GM19025 (cell line): ENCODE results near the gene XPO4.
"Not testable (repeated sequence)": the region's sequence is repeated elsewhere in the genome, so short reads cannot be mapped to it uniquely, and the experiment has no call there.

Experiments used
- ATAC-seq: cut with Tn5 transposase; IDR thresholded peaks from one replicate; pipeline ENCODE4 v1.9.1; 2021; ENCODE audit warnings: mild to moderate bottlenecking, low read depth, moderate library complexity; ENCODE audit not compliant: unreplicated experiment

Gene XPO4

DNA sequence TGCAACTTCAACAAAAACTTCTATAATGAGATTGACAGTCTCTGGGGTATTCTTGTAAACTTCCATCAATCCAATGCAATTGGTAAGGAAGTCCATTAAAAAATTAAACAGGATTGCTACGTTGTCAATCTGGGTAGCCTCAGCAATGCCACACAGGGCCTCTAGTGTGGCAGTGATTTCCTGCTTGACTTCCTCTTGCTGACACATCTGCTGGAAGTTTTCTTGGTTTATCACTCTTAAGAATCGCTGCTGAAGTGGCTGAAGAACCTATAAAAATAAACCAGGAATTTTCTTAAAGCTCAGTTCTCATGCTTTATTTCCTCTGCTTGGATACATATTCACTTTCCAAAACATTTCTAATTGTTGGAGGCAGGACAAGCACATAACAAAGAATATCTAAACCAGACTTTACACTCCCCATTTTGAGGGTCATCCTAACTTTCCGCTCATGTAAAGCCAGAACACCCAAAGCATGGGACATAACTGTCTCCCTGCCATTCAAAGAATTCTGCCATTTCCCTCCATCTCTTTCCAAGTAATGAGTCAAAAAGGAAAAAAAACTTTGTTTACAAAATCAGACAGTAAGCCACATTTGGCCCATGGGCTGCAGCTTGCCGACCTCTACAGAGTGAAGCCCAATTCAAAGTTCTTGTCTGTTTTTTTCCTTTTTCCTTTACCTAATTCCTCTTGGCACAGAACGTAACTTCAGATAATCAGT is 105.6 kb downstream of the XPO4 start:
- ATAC-seq, result no peak

DNA sequence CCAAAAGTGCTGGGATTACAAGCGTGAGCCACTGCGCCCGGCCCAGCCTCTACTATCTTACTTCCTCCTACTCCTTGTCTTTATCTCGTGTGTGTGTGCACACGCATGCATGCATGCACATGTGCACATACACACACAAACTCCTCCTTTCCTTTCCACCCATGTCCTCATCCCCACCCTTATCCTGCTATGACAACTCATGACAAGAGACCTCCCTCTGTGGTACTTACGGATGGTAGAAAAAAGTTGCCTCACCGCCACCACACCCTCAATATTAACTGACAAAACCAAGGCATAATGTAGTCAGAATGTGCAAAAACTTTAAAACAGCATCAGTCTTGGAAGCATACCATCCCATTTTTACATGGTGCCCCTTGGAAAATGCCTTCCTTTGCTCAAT is 112.9 kb downstream of the XPO4 start:
- ATAC-seq, result no peak

DNA sequence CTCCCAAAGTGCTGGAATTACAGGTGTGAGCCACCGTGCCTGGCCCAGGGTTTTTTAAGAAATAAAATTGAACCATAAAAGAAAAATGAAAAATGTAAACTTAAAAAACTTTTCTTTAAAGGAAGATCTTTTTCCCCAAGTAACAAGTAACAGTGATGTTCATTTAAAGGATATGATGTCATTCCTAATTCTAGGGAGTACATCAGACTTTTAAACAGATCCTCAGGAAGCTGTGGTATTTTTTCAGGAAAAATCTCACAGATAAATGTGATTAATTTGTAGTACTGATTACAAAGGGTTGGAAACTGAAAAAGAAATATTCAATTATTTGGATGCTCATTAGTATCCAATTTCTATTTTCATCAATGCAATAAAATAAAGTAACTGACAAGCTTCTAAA is 114.2 kb downstream of the XPO4 start:
- no peak for ATAC-seq

- no peak for ATAC-seq
Observed at GRCh38 chr13:20787180-20787579, 115.4 kb downstream of the XPO4 start.

DNA sequence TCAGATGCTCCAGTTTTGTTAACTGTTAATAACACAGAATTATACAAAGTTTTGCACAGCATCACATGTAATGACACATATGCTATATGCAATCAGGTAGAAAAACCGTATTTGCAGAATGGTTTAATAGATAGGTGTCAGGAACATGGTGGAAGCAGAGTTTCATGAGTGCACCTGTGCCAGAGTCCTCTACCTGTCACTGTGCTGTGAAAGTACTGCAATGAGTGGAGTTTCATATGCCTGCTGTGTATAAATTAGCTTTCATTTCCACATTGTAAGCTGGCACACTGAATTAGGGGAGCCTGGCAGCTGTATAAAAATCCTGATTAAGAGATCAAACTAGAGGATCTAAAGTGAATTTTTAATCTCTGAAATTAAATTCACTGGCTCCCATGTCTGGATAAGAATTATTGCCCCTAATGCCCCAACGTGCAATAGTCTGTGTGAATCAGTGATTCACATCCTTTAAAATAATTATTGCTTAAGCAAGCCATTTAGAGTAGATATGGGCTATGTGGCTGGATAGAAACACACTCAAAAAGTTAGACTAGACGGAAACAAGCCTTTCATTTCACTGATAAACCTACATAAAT is 120.3 kb downstream of the XPO4 start:
- ATAC-seq, result peak; percentile 49

DNA sequence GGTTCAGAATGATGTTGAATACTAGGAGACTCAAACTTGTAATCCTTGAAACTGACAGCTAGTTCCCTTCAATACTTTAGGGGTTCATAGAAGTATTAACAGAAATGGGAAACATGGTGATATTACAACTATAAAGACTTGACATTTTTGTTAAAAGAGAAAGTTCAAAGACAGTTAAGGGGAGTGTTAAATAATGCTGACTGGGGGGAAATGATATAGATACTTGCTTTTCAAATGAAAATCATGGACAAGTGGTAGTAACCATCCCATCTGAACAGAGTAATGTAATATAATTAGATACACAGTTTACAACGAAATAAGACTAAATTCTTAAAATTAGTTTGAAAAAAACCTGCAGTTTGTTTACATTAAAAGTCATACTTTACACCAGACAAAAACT is 122.2 kb downstream of the XPO4 start:
- no peak for ATAC-seq

GRCh38 chr13:20779405-20779804 is 123.1 kb downstream of the XPO4 start:
- no peak for ATAC-seq

DNA sequence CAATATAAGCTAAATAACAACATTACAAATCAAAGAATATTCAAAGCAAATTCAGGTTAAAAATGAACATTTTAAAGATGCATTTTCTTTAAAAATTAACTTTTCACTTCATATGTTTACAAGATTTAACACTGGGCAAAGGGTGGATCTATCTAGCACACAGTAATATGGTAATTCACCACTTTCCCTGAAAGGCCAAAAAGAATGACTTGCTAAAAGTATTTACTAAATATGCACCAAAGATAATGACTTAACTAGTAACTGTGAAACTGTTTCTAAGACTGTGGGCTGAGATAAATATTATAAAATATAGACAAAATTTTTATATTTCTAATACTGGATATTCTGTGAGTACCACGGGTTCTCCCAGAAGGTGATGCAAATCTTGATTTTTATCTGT is 124.2 kb downstream of the XPO4 start:
- no peak for ATAC-seq

GRCh38 chr13:20776751-20777150 is 125.8 kb downstream of the XPO4 start:
- ATAC-seq, result no peak

DNA sequence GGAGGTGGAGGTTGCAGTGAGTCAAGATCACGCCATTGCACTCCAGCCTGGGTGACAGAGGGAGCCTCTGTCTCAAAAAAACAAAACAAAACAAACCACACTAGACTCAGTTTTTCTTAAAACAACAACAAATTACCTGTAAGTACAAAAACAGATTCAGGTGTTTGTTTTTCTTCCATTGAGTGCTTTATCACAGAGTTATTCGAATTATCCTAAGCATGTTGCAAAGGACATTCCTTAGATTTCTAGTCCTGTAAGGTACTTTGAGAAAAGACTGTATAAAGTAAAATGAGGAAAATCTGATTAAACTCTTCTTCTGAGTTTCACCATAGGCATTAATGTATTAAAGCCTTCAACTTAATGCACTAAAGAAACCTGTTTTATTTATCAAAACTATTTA is 126.6 kb downstream of the XPO4 start:
- no peak for ATAC-seq

GRCh38 chr13:20774746-20775145 is 127.8 kb downstream of the XPO4 start:
- no peak for ATAC-seq

- ATAC-seq, result peak; percentile 92
Observed at GRCh38 chr13:20773194-20774080, 129.1 kb downstream of the XPO4 start, which contains the start of gene EEF1AKMT1. TSS of gene EEF1AKMT1 (minus strand) at chr13:20773961. CDS start at chr13:20757598, 16,363 bp downstream.

- no peak for ATAC-seq
Observed at GRCh38 chr13:20772401-20773131, 130.0 kb downstream of the XPO4 start.

- ATAC-seq, result no peak
Observed at GRCh38 chr13:20769834-20770233, 132.7 kb downstream of the XPO4 start.

- no peak for ATAC-seq
Observed at GRCh38 chr13:20769091-20769490, 133.5 kb downstream of the XPO4 start.

- ATAC-seq, result no peak
Observed at GRCh38 chr13:20767309-20767943, 135.1 kb downstream of the XPO4 start.

GRCh38 chr13:20760872-20761271 is 141.7 kb downstream of the XPO4 start:
- ATAC-seq, result no peak

DNA sequence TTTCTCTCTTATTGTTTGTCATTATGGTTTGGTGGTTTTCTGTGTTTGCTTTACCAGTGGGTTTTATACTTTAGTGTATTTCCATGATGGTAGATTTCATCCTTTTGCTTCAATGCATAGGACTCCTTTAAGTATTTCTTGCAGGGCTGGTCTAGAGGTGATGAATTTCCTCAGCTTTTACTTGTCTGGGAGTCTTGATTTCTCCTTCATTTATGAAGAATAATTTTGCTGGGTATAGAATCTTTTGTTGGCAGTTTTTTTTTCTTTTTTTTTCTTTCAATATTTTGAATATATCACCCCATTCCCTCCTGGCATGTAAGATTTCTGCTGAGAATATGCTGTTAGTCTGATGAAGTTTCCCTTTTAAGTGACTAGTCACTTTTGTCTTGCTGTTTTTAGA is 148.5 kb downstream of the XPO4 start:
- ATAC-seq, result no peak

DNA sequence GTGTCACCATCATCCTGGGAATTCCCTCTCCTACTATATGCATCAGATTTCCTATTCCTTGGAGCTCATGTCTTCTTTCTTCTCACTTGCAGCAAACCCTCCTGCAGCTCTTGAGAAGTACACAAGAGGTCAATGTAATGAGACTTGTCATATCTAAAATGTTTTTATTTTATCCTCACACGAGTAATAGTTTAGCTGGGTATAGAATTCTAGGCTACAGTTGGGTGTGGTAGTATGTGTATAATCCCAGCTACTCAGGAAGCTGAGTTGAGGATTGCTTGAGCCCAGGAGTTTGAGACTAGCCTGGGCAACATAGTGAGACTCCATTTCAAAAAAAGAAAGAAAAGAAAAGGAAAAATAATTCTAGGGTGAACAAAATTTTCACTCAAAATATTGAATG is 153.2 kb downstream of the XPO4 start:
- no peak for ATAC-seq

GRCh38 chr13:20743830-20744404 is 158.6 kb downstream of the XPO4 start:
- not testable (repeated sequence) for ATAC-seq
